SK-N-SH treated with all-trans-retinoic acid at 6 μM for 48 hours (cell line): Measurements from ENCODE around the gene PRMT1.
A peak's percentile ranks its signal among the peaks of the same experiment; 100 is the strongest.

Experiments used
- ATAC-seq: fragments of 200-7000 bp; cut with Tn5 transposase; 3 replicates; pipeline ENCODE4 v1.9.1; 2020; ENCODE audit warnings: mild to moderate bottlenecking, moderate library complexity
- ARNTL ChIP-seq: fragments of 450-650 bp; formaldehyde crosslinking; IDR thresholded peaks from 2 replicates; pipeline ENCODE4 v1.5.0; 2020; ENCODE audit warnings: low read depth, mild to moderate bottlenecking, moderate library complexity, borderline replicate concordance
- BACH2 ChIP-seq: fragments of 250-450 bp; sonication (Bioruptor Pico); IDR thresholded peaks from 2 replicates; pipeline ENCODE4 v1.9.0; 2021; ENCODE audit warnings: mild to moderate bottlenecking, borderline replicate concordance
- CSDC2 ChIP-seq: fragments of 250-450 bp; sonication (Bioruptor Pico); IDR thresholded peaks from 2 replicates; pipeline ENCODE4 v1.5.0; 2020; ENCODE audit warnings: mild to moderate bottlenecking, moderate library complexity
- CSRNP3 ChIP-seq: fragments of 250-450 bp; sonication (Bioruptor Pico); IDR thresholded peaks from 2 replicates; pipeline ENCODE4 v1.5.1; 2021; ENCODE audit warnings: mild to moderate bottlenecking, moderate library complexity
- ESRRG ChIP-seq: fragments of 250-450 bp; sonication (Bioruptor Pico); IDR thresholded peaks from 2 replicates; pipeline ENCODE4 v1.6.1; 2021; ENCODE audit warnings: mild to moderate bottlenecking
- GLIS3 ChIP-seq: fragments of 250-450 bp; sonication (Bioruptor Pico); IDR thresholded peaks from 2 replicates; pipeline ENCODE4 v1.5.0; 2020; ENCODE audit warnings: mild to moderate bottlenecking, moderate library complexity
- ISL1 ChIP-seq: fragments of 250-450 bp; sonication (Bioruptor Pico); IDR thresholded peaks from 2 replicates; pipeline ENCODE4 v2.1.2; 2022; ENCODE audit warnings: mild to moderate bottlenecking, moderate library complexity
- PPARA ChIP-seq: fragments of 250-450 bp; sonication (Bioruptor Pico); IDR thresholded peaks from 2 replicates; pipeline ENCODE4 v1.5.0; 2020; ENCODE audit warnings: mild to moderate bottlenecking, borderline replicate concordance
- SNAI2 ChIP-seq: fragments of 250-450 bp; sonication (Bioruptor Pico); IDR thresholded peaks from 2 replicates; pipeline ENCODE4 v1.5.0; 2020; ENCODE audit warnings: mild to moderate bottlenecking, moderate library complexity
- TCF4 ChIP-seq: fragments of 250-450 bp; sonication (Bioruptor Pico); IDR thresholded peaks from 2 replicates; pipeline ENCODE4 v1.8.0; 2021; ENCODE audit warnings: mild to moderate bottlenecking, moderate library complexity, borderline replicate concordance
- TSHZ2 ChIP-seq: fragments of 250-450 bp; sonication (Bioruptor Pico); IDR thresholded peaks from 2 replicates; pipeline ENCODE4 v1.5.0; 2020; ENCODE audit warnings: mild to moderate bottlenecking, moderate library complexity
- ZC3H10 ChIP-seq: fragments of 250-450 bp; sonication (Bioruptor Pico); IDR thresholded peaks from 2 replicates; pipeline ENCODE4 v1.5.1; 2021; ENCODE audit warnings: mild to moderate bottlenecking, moderate library complexity
- ZFP3 ChIP-seq: fragments of 250-450 bp; sonication (Bioruptor Pico); IDR thresholded peaks from 2 replicates; pipeline ENCODE4 v1.5.0; 2020; ENCODE audit warnings: mild to moderate bottlenecking, moderate library complexity
- ZNF70 ChIP-seq: fragments of 450-650 bp; formaldehyde crosslinking; IDR thresholded peaks from 2 replicates; pipeline ENCODE4 v1.5.0; 2020; ENCODE audit warnings: mild to moderate bottlenecking, moderate library complexity
- TF ChIP-seq, protein P1 (sequence below): fragments of 250-450 bp; sonication (Bioruptor Pico); IDR thresholded peaks from 2 replicates; pipeline ENCODE4 v1.5.1; 2020; ENCODE audit warnings: low read depth, mild to moderate bottlenecking, moderate library complexity
- TF ChIP-seq, protein P2 (sequence below): fragments of 250-450 bp; sonication (Bioruptor Pico); IDR thresholded peaks from 2 replicates; pipeline ENCODE4 v1.8.0; 2021; ENCODE audit warnings: low read depth, mild to moderate bottlenecking, moderate library complexity, borderline replicate concordance

Gene PRMT1

DNA sequence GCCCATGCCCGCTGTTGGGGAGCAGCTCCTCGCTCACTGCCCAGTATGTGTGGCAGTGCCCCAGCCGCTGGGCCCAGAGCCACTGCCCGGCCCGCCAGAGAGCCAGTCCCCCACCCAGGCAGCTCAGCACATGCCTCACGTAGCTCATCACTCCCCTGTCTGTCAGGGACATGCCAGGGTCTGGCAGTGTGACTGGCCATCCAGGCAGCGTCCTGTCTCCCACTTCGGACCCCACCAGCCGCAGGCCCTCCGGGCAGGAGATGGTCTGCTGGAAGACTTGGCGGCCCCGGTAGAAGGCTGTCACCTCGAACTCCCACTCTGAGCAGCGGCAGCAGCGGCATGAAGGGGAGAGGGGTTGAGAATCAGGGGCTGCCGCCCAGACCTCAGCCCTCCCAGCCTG, 15.1 kb upstream of the PRMT1 start:
- no peak for TF ChIP-seq PPARA
- no peak for TF ChIP-seq ARNTL (CRISPR knock-in tag)
- TF ChIP-seq ZC3H10 (CRISPR knock-in tag): no peak
- TF ChIP-seq ISL1 (CRISPR knock-in tag): no peak
- TF ChIP-seq TCF4 (CRISPR knock-in tag): no peak
- TF ChIP-seq TSHZ2 (CRISPR knock-in tag): no peak
- TF ChIP-seq CSDC2: no peak
- no peak for TF ChIP-seq BACH2
- TF ChIP-seq, protein P1, sequence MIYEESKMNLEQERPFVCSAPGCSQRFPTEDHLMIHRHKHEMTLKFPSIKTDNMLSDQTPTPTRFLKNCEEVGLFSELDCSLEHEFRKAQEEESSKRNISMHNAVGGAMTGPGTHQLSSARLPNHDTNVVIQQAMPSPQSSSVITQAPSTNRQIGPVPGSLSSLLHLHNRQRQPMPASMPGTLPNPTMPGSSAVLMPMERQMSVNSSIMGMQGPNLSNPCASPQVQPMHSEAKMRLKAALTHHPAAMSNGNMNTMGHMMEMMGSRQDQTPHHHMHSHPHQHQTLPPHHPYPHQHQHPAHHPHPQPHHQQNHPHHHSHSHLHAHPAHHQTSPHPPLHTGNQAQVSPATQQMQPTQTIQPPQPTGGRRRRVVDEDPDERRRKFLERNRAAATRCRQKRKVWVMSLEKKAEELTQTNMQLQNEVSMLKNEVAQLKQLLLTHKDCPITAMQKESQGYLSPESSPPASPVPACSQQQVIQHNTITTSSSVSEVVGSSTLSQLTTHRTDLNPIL (CRISPR knock-in tag): no peak
- no peak for ATAC-seq

DNA sequence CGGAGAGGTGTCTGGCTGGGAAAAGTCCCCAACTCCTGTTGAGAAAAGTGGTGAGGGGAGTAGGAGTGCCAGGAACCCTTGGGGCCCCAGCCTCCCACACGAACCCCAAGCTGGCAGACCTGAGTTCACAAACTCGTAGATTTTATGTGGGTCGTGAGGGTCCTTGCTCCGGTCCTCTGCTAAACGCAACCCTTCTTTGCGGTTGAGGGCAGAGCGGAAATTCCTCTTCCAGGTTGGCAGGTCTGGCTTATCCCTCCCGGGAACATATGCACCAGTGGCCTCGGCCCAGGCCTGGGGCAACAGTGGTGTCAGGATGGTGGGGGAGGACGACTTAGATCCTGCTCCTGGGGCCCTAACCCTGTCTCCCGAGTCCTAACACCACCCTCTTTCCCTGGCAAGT, 13.8 kb upstream of the PRMT1 start:
- ATAC-seq: no peak
- TF ChIP-seq, protein P1 (CRISPR knock-in tag): no peak

DNA sequence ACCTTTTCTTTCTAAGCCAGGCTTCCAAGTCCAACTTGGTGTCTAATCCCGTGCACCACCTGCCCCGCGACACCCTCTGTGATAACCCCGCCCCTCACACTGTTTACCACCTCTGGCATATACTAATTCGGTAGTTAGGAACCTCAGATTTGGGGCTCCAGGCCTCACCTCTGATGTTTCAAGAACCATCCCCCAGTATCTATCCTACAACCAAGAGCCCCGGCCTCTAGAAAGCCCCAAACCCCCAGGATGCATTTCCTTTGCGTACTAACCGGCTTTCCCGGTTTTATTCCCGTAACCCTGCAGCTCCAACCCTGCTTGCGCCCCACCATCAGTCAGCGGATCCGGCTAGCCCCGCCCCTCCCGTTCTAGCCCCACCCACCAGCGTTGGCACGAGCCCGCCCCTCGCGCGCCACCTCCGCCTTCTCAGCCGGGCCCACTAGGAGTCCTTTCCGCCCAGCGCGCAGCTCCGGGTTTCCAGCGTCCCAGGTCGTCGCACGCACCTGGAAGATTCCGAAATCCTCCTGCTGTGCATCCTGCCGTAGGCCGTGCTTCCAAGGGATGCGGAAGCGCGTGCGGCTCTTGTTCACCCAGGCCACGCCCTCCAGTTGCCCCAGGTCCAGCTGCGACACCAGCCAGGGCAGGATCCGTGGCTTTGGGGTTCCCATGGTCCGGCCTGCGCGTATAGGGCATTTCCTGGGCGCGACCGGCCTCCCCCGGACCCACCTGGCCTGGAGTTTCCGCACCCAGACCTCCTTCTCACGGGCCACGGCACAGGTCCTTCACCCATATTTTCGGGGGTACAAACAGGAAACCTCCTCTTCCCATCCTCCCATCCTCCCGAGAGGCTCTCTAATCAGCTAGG, 12.7 kb upstream of the PRMT1 start:
- no peak for TF ChIP-seq GLIS3 (CRISPR knock-in tag)
- peak; percentile 55; the same call in 1 of the 2 replicates for TF ChIP-seq ESRRG (CRISPR knock-in tag)
- no peak for TF ChIP-seq CSRNP3
- peak; percentile 77 for ATAC-seq

GRCh38 chr19:49665036-49665350, 12.1 kb upstream of the PRMT1 start:
- no peak; the same call in 2 of the 3 replicates for ATAC-seq
- TF ChIP-seq GLIS3 (CRISPR knock-in tag) (no peak), ZNF70 (CRISPR knock-in tag) (no peak), TSHZ2 (CRISPR knock-in tag) (no peak), ZFP3 (CRISPR knock-in tag) (no peak), PPARA (no peak), TCF4 (CRISPR knock-in tag) (no peak), ZC3H10 (CRISPR knock-in tag) (no peak), SNAI2 (CRISPR knock-in tag) (no peak), ESRRG (CRISPR knock-in tag) (no peak), ARNTL (CRISPR knock-in tag) (no peak)
- TF ChIP-seq, protein P2, sequence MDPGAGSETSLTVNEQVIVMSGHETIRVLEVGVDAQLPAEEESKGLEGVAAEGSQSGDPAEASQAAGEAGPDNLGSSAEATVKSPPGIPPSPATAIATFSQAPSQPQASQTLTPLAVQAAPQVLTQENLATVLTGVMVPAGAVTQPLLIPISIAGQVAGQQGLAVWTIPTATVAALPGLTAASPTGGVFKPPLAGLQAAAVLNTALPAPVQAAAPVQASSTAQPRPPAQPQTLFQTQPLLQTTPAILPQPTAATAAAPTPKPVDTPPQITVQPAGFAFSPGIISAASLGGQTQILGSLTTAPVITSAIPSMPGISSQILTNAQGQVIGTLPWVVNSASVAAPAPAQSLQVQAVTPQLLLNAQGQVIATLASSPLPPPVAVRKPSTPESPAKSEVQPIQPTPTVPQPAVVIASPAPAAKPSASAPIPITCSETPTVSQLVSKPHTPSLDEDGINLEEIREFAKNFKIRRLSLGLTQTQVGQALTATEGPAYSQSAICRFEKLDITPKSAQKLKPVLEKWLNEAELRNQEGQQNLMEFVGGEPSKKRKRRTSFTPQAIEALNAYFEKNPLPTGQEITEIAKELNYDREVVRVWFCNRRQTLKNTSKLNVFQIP (CRISPR knock-in tag): no peak
- TF ChIP-seq, all 23 proteins: peak for 0
